Subcutaneous adipose tissue (tissue), 4 donors: ENCODE results near the gene TTC24. TPM values are rescaled to one million over a fixed set of nuclear protein-coding genes. Genes with fewer than 3 reads are reported as not detected.

ENCODE experiments used
- CTCF ChIP-seq: fragments of 450-650 bp; IDR thresholded peaks from one replicate; pipeline ENCODE4 v1.5.1; 2016; ENCODE audit warnings: low read depth, mild to moderate bottlenecking, control low read depth, antibody characterized with exemption, moderate library complexity
- total RNA-seq, 4 donors: library from RNA; depleted of rRNA; stranded (reverse); fragments of >200 nt; gene quantifications; one replicate each; pipeline ENCODE4 v1.1.0, GENCODE V29; 2016

TTC24 gene
- total RNA-seq, 4 donors from 2014 or later = not detected

- no peak for TF ChIP-seq CTCF
Observed at GRCh38 chr1:156625436-156626078, 46.0 kb downstream of the TTC24 start.

DNA sequence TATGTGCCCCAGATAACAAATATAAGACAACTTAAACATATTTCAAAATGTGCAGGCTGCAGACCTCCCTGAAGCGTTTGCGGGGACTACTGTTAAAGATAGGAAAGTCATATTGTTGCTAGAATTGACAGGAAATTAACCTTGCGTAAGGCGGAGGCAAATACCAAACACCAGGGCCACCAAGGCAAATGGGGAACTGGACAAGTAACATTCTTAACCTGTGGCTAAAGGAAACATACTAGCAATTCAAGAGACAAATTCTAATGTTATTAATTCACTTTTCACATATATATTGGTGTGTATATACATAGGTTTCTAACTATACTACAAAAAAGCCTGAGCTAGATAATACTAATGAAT is 46.5 kb downstream of the TTC24 start:
- TF ChIP-seq CTCF = no peak

GRCh38 chr1:156627313-156627880 is 47.9 kb downstream of the TTC24 start:
- TF ChIP-seq CTCF = no peak

- no peak for TF ChIP-seq CTCF
Observed at GRCh38 chr1:156629823-156630449, 50.4 kb downstream of the TTC24 start.

- TF ChIP-seq CTCF = no peak
Observed at GRCh38 chr1:156632355-156632754, 52.8 kb downstream of the TTC24 start.

Other genes starting within 250 kb of the TTC24 start
- gene CCT3, start 241.4 kb upstream of the TTC24 start, total RNA-seq = 100 to 1,000 TPM; 125 to 195 (median 140) TPM
- not detected for gene TSACC, start 241.2 kb upstream of the TTC24 start, total RNA-seq
- gene RHBG, start 210.5 kb upstream of the TTC24 start, total RNA-seq = not detected
- 10 to 100 TPM; 18.9 to 46.5 (median 24.8) TPM for gene MEF2D, start 78.9 kb upstream of the TTC24 start, total RNA-seq
- gene IQGAP3, start 7.2 kb upstream of the TTC24 start, total RNA-seq = 1 to 10 TPM in 2 of 4 donors, under 1 TPM in 1, not detected in 1; 0.57 to 2.5 (median 2.0) TPM
- 10 to 100 TPM; 45.8 to 61.1 (median 49.7) TPM for gene NAXE, start 12.1 kb downstream of the TTC24 start, total RNA-seq
- gene GPATCH4, start 21.8 kb downstream of the TTC24 start, total RNA-seq = 10 to 100 TPM; 10.7 to 35.1 (median 21.4) TPM
- gene HAPLN2, start 39.7 kb downstream of the TTC24 start, total RNA-seq = 1 to 10 TPM in 2 of 4 donors, not detected in 2; 1.5 to 1.7 TPM
- not detected for gene BCAN, start 62.4 kb downstream of the TTC24 start, total RNA-seq
- 10 to 100 TPM in 3 of 4 donors, 1 to 10 TPM in 1; 7.8 to 28.8 (median 13.5) TPM for gene NES, start 97.7 kb downstream of the TTC24 start, total RNA-seq
- 10 to 100 TPM in 1 of 4 donors, 1 to 10 TPM in 3; 2.4 to 16.5 (median 4.0) TPM for gene CRABP2, start 125.9 kb downstream of the TTC24 start, total RNA-seq
- 10 to 100 TPM; 20.5 to 29.2 (median 23.0) TPM for gene METTL25B, start 148.7 kb downstream of the TTC24 start, total RNA-seq
- gene ISG20L2, start 149.0 kb downstream of the TTC24 start, total RNA-seq = 10 to 100 TPM; 10.9 to 21.5 (median 13.5) TPM
- gene MRPL24, start 161.4 kb downstream of the TTC24 start, total RNA-seq = 10 to 100 TPM; 53.0 to 84.5 (median 74.0) TPM
- 100 to 1,000 TPM in 3 of 4 donors, 10 to 100 TPM in 1; 86.5 to 126 (median 113) TPM for gene HDGF, start 172.0 kb downstream of the TTC24 start, total RNA-seq
- gene PRCC, start 187.8 kb downstream of the TTC24 start, total RNA-seq = 10 to 100 TPM; 19.7 to 27.3 (median 21.3) TPM
- 1 to 10 TPM in 1 of 4 donors, under 1 TPM in 3; 0.34 to 1.1 (median 0.71) TPM for gene SH2D2A, start 237.1 kb downstream of the TTC24 start, total RNA-seq